ENCODE measurements around the gene FRMD3.

Gene FRMD3

GRCh38 chr9:83247732-83248131 is 290.5 kb downstream of the FRMD3 start:
- no peak for DNase-seq (ENCODE audit: low spot score)
- H3K14ac ChIP-seq (ENCODE audit: low read length), result no peak overlapping the region
- H3K4me2 ChIP-seq (ENCODE audit: insufficient read depth, low read length, poor library complexity, severe bottlenecking), result no peak overlapping the region
- H3K4ac ChIP-seq (ENCODE audit: low read length), result no peak overlapping the region
- H3K79me1 ChIP-seq (ENCODE audit: low read depth, low read length), result no peaks in the 10 kb centered on the region
- H3K9me3 ChIP-seq (replicated peaks in 1 of 2; ENCODE audit: control insufficient read depth in 2 of 2, insufficient read depth in 1 of 2, low read depth in 1 of 2, low read length in 2 of 2), result peaks cover 0 to 2% of the 10 kb centered on the region in 2 donors
- H2BK5ac ChIP-seq (ENCODE audit: low read length), result no peak overlapping the region
- H2BK15ac ChIP-seq (ENCODE audit: low read length), result no peak overlapping the region
- no peak overlapping the region for H4K91ac ChIP-seq (ENCODE audit: low read depth, low read length, poor library complexity)
- no peaks in the 10 kb centered on the region for H3K36me3 ChIP-seq (replicated peaks in 1 of 2; ENCODE audit: control insufficient read depth in 2 of 2, insufficient read depth in 2 of 2, low read length in 2 of 2)
- H2AK5ac ChIP-seq (ENCODE audit: low read depth, low read length), result no peak overlapping the region
- H2BK120ac ChIP-seq (ENCODE audit: low read depth, low read length), result no peak overlapping the region
- no CpG with 5 or more reads among the region's 4 CpGs for WGBS, 2 donors (ENCODE audit: extremely low coverage in 2 of 2, insufficient read length in 2 of 2, insufficient replicate concordance in 1 of 2)
- no peak overlapping the region for H4K8ac ChIP-seq (ENCODE audit: low read depth, low read length)
- H3K9ac ChIP-seq (ENCODE audit: low read depth, low read length, poor library complexity), result no peak overlapping the region
- peaks cover 0 to 3% (median 0%) of the 10 kb centered on the region in 3 experiments for H3K27me3 ChIP-seq (ENCODE audit: control insufficient read depth in 3 of 3, insufficient read depth in 3 of 3, low read depth in 1 of 3, low read length in 3 of 3)
- no peak overlapping the region for H3K18ac ChIP-seq (ENCODE audit: low read length)
- H3K4me3 ChIP-seq (ENCODE audit: low read length in 2 of 2), result no peak overlapping the region
- H3K23ac ChIP-seq (ENCODE audit: low read depth, low read length, poor library complexity), result no peak overlapping the region
- H3K4me1 ChIP-seq (ENCODE audit: control insufficient read depth in 2 of 2, insufficient read depth in 1 of 2, low read depth in 1 of 2, low read length in 2 of 2), result no peaks in the 10 kb centered on the region
- no peak overlapping the region for H2AFZ ChIP-seq (ENCODE audit: low read length)
- no peak overlapping the region for H3K27ac ChIP-seq (replicated peaks; ENCODE audit: low read length)
- H2BK12ac ChIP-seq (ENCODE audit: low read length), result no peak overlapping the region

GRCh38 chr9:83245979-83246659 is 292.1 kb downstream of the FRMD3 start:
- Histone ChIP-seq H2BK15ac (ENCODE audit: low read length) (no peak overlapping the region), H3K4ac (ENCODE audit: low read length) (no peak overlapping the region), H3K4me2 (ENCODE audit: insufficient read depth, low read length, poor library complexity, severe bottlenecking) (no peak overlapping the region), H3K27ac (replicated peaks; ENCODE audit: low read length) (no peak overlapping the region), H3K27me3 (ENCODE audit: control insufficient read depth in 3 of 3, insufficient read depth in 3 of 3, low read depth in 1 of 3, low read length in 3 of 3) (peaks cover 0 to 3% (median 0%) of the 10 kb centered on the region in 3 experiments), H2BK12ac (ENCODE audit: low read length) (no peak overlapping the region), H3K18ac (ENCODE audit: low read length) (no peak overlapping the region), H2BK120ac (ENCODE audit: low read depth, low read length) (no peak overlapping the region), H2BK5ac (ENCODE audit: low read length) (no peak overlapping the region), H4K8ac (ENCODE audit: low read depth, low read length) (no peak overlapping the region), H2AFZ (ENCODE audit: low read length) (no peak overlapping the region), H3K9me3 (replicated peaks in 1 of 2; ENCODE audit: control insufficient read depth in 2 of 2, insufficient read depth in 1 of 2, low read depth in 1 of 2, low read length in 2 of 2) (peaks cover 0 to 2% of the 10 kb centered on the region in 2 donors), H3K9ac (ENCODE audit: low read depth, low read length, poor library complexity) (no peak overlapping the region), H3K14ac (ENCODE audit: low read length) (no peak overlapping the region), H3K79me1 (ENCODE audit: low read depth, low read length) (no peaks in the 10 kb centered on the region), H3K23ac (ENCODE audit: low read depth, low read length, poor library complexity) (no peak overlapping the region), H3K36me3 (replicated peaks in 1 of 2; ENCODE audit: control insufficient read depth in 2 of 2, insufficient read depth in 2 of 2, low read length in 2 of 2) (no peaks in the 10 kb centered on the region), H3K4me3 (ENCODE audit: low read length in 2 of 2) (no peak overlapping the region), H3K4me1 (ENCODE audit: control insufficient read depth in 2 of 2, insufficient read depth in 1 of 2, low read depth in 1 of 2, low read length in 2 of 2) (no peaks in the 10 kb centered on the region), H4K91ac (ENCODE audit: low read depth, low read length, poor library complexity) (no peak overlapping the region), H2AK5ac (ENCODE audit: low read depth, low read length) (no peak overlapping the region)
- no CpG with 5 or more reads among the region's 5 CpGs for WGBS, 2 donors (ENCODE audit: extremely low coverage in 2 of 2, insufficient read length in 2 of 2, insufficient replicate concordance in 1 of 2)
- no peak for DNase-seq (ENCODE audit: low spot score)

DNA sequence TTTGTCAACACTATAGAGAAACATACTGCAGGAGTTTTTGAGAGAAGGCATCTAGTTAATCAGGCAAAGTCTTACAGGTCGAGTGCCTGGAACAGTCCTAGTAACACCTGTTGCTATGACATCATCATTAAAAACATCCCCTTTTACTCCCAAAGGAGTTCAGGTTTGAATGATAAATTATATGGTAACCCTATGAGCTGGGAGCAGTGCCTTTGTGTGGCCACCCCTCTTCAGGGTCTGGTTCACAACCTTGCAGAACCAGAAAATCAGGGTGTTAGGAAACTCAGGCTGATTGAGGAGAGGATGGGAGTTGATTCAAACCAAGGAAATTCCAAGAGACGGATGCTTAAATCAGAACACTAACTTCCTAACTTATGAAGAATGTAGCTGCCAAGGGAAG is 296.1 kb downstream of the FRMD3 start:
- no peaks in the 10 kb centered on the region for H3K79me1 ChIP-seq (ENCODE audit: low read depth, low read length)
- H2BK15ac ChIP-seq (ENCODE audit: low read length), result no peak overlapping the region
- no peaks in the 10 kb centered on the region for H3K27me3 ChIP-seq (ENCODE audit: control insufficient read depth in 3 of 3, insufficient read depth in 3 of 3, low read depth in 1 of 3, low read length in 3 of 3)
- H4K8ac ChIP-seq (ENCODE audit: low read depth, low read length), result no peak overlapping the region
- no peak overlapping the region for H3K4ac ChIP-seq (ENCODE audit: low read length)
- H3K36me3 ChIP-seq (replicated peaks in 1 of 2; ENCODE audit: control insufficient read depth in 2 of 2, insufficient read depth in 2 of 2, low read length in 2 of 2), result no peaks in the 10 kb centered on the region
- H2BK120ac ChIP-seq (ENCODE audit: low read depth, low read length), result no peak overlapping the region
- no peak overlapping the region for H3K4me3 ChIP-seq (ENCODE audit: low read length in 2 of 2)
- H3K18ac ChIP-seq (ENCODE audit: low read length), result no peak overlapping the region
- no peaks in the 10 kb centered on the region for H3K4me1 ChIP-seq (ENCODE audit: control insufficient read depth in 2 of 2, insufficient read depth in 1 of 2, low read depth in 1 of 2, low read length in 2 of 2)
- H4K91ac ChIP-seq (ENCODE audit: low read depth, low read length, poor library complexity), result no peak overlapping the region
- no peak overlapping the region for H3K14ac ChIP-seq (ENCODE audit: low read length)
- WGBS, 2 donors (ENCODE audit: extremely low coverage in 2 of 2, insufficient read length in 2 of 2, insufficient replicate concordance in 1 of 2), result no CpG with 5 or more reads among the region's 2 CpGs
- no peak overlapping the region for H3K23ac ChIP-seq (ENCODE audit: low read depth, low read length, poor library complexity)
- H2AFZ ChIP-seq (ENCODE audit: low read length), result no peak overlapping the region
- DNase-seq (ENCODE audit: low spot score), result no peak
- no peak overlapping the region for H3K4me2 ChIP-seq (ENCODE audit: insufficient read depth, low read length, poor library complexity, severe bottlenecking)
- peaks cover 0 to 2% of the 10 kb centered on the region in 2 donors for H3K9me3 ChIP-seq (replicated peaks in 1 of 2; ENCODE audit: control insufficient read depth in 2 of 2, insufficient read depth in 1 of 2, low read depth in 1 of 2, low read length in 2 of 2)
- no peak overlapping the region for H3K27ac ChIP-seq (replicated peaks; ENCODE audit: low read length)
- H2BK5ac ChIP-seq (ENCODE audit: low read length), result no peak overlapping the region
- H3K9ac ChIP-seq (ENCODE audit: low read depth, low read length, poor library complexity), result no peak overlapping the region
- H2AK5ac ChIP-seq (ENCODE audit: low read depth, low read length), result no peak overlapping the region
- H2BK12ac ChIP-seq (ENCODE audit: low read length), result no peak overlapping the region

DNA sequence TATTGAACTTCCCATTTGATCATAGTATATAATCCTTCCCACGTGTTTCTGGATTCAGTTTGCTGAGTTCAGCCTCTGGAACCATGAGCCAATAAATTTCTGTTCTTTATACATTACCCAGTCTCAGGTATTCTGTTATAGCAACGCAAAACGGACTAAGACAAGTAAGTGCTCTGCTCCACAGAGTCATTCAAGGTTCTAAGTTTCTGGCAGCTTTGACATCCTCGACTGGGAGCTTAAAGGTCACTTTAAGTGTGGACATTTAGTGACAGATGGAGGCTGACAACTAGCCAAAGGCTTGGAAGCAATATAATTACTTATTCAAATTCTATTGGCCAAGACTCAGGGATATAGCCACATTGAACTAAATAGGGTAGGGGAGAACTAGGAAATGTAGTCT is 297.5 kb downstream of the FRMD3 start:
- H2BK15ac ChIP-seq (ENCODE audit: low read length), result no peak overlapping the region
- H3K18ac ChIP-seq (ENCODE audit: low read length), result no peak overlapping the region
- WGBS, 2 donors (ENCODE audit: extremely low coverage in 2 of 2, insufficient read length in 2 of 2, insufficient replicate concordance in 1 of 2), result no CpG with 5 or more reads among the region's 4 CpGs

More for the DNA sequence above, 297.5 kb downstream of the FRMD3 start:
- no peak overlapping the region for H3K4me3 ChIP-seq (ENCODE audit: low read length in 2 of 2)
- H3K27ac ChIP-seq (replicated peaks; ENCODE audit: low read length), result no peak overlapping the region
- H3K4ac ChIP-seq (ENCODE audit: low read length), result no peak overlapping the region
- H4K91ac ChIP-seq (ENCODE audit: low read depth, low read length, poor library complexity), result no peak overlapping the region
- H2BK5ac ChIP-seq (ENCODE audit: low read length), result no peak overlapping the region
- H3K23ac ChIP-seq (ENCODE audit: low read depth, low read length, poor library complexity), result no peak overlapping the region
- H2AK5ac ChIP-seq (ENCODE audit: low read depth, low read length), result no peak overlapping the region
- H3K36me3 ChIP-seq (replicated peaks in 1 of 2; ENCODE audit: control insufficient read depth in 2 of 2, insufficient read depth in 2 of 2, low read length in 2 of 2), result no peaks in the 10 kb centered on the region
- H2BK120ac ChIP-seq (ENCODE audit: low read depth, low read length), result no peak overlapping the region
- H3K9me3 ChIP-seq (replicated peaks in 1 of 2; ENCODE audit: control insufficient read depth in 2 of 2, insufficient read depth in 1 of 2, low read depth in 1 of 2, low read length in 2 of 2), result peaks cover 0 to 2% of the 10 kb centered on the region in 2 donors
- DNase-seq (ENCODE audit: low spot score), result no peak
- H4K8ac ChIP-seq (ENCODE audit: low read depth, low read length), result no peak overlapping the region
- H3K79me1 ChIP-seq (ENCODE audit: low read depth, low read length), result no peaks in the 10 kb centered on the region
- H3K14ac ChIP-seq (ENCODE audit: low read length), result no peak overlapping the region
- H3K9ac ChIP-seq (ENCODE audit: low read depth, low read length, poor library complexity), result no peak overlapping the region
- H2AFZ ChIP-seq (ENCODE audit: low read length), result no peak overlapping the region
- H3K4me2 ChIP-seq (ENCODE audit: insufficient read depth, low read length, poor library complexity, severe bottlenecking), result no peak overlapping the region
- H3K4me1 ChIP-seq (ENCODE audit: control insufficient read depth in 2 of 2, insufficient read depth in 1 of 2, low read depth in 1 of 2, low read length in 2 of 2), result no peaks in the 10 kb centered on the region
- H3K27me3 ChIP-seq (ENCODE audit: control insufficient read depth in 3 of 3, insufficient read depth in 3 of 3, low read depth in 1 of 3, low read length in 3 of 3), result no peaks in the 10 kb centered on the region
- no peak overlapping the region for H2BK12ac ChIP-seq (ENCODE audit: low read length)

Measured in neuronal stem cell (in vitro differentiated cells).